ENCODE measurements around the gene ZDHHC15. TPM values are rescaled to one million over a fixed set of nuclear protein-coding genes. Genes with fewer than 3 reads are reported as not detected.
"Not testable (repeated sequence)": the region's sequence is repeated elsewhere in the genome, so short reads cannot be mapped to it uniquely, and the experiment has no call there.

ZDHHC15 gene, protein sequence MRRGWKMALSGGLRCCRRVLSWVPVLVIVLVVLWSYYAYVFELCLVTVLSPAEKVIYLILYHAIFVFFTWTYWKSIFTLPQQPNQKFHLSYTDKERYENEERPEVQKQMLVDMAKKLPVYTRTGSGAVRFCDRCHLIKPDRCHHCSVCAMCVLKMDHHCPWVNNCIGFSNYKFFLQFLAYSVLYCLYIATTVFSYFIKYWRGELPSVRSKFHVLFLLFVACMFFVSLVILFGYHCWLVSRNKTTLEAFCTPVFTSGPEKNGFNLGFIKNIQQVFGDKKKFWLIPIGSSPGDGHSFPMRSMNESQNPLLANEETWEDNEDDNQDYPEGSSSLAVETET
- total RNA-seq: 1.8 TPM

- DNase-seq (ENCODE audit: low spot score): peak; percentile 61
These were observed at the start of gene ZDHHC15 for GRCh38 chrX:75522565-75523431. Gene ZDHHC15 (minus strand): TSS chrX:75523037. CDS start chrX:75523024, 13 bp downstream.

- DNase-seq (ENCODE audit: low spot score): not testable (repeated sequence)
These were observed 37.7 kb upstream of the ZDHHC15 start for GRCh38 chrX:75560544-75560943.

DNA sequence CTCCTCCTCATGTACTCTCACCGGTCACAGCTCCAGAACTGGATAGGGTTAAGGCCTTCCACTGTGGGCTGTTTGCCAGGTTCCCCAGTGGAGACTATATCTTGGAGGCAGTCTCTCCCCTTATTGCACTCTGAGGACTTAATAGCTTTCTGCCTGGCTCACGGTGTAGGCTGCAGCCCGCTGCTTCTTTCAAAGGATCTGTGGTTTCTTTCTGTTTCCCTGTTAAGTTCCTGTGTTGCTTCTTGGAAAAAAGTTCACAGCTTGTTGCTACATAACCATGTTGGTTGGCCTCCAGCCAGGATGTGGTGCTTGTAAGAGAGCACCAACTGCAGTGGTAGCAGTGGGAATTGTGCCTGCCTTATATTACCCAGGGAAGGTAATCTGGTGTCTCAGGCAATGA lies 24.9 kb upstream of the ZDHHC15 start:
- peak; percentile 58 for DNase-seq (ENCODE audit: low spot score)

- no peak for DNase-seq (ENCODE audit: low spot score)
These were observed 24.1 kb upstream of the ZDHHC15 start for GRCh38 chrX:75546724-75547511.

- DNase-seq (ENCODE audit: low spot score): no peak
These were observed 21.9 kb upstream of the ZDHHC15 start for GRCh38 chrX:75544786-75545185.

GRCh38 chrX:75483933-75484332 lies 38.9 kb downstream of the ZDHHC15 start:
- DNase-seq (ENCODE audit: low spot score): no peak

DNA sequence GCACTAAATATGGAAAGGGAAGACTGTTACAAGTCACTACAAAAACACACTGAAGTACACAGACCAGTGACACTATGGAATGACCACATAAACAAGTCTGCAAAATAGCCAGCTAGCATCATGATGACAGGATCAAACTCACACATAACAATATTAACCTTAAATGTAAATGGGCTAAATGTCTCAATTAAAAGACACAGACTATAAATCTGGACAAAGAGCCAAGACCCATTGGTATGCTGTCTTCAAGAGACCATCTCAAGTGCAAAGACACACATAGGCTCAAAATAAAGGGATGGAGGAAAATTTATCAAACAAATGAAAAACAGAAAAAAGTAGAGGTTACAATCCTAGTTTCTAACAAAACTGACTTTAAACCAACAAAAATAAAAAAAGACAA lies 61.1 kb downstream of the ZDHHC15 start:
- DNase-seq (ENCODE audit: low spot score): not testable (repeated sequence)

DNA sequence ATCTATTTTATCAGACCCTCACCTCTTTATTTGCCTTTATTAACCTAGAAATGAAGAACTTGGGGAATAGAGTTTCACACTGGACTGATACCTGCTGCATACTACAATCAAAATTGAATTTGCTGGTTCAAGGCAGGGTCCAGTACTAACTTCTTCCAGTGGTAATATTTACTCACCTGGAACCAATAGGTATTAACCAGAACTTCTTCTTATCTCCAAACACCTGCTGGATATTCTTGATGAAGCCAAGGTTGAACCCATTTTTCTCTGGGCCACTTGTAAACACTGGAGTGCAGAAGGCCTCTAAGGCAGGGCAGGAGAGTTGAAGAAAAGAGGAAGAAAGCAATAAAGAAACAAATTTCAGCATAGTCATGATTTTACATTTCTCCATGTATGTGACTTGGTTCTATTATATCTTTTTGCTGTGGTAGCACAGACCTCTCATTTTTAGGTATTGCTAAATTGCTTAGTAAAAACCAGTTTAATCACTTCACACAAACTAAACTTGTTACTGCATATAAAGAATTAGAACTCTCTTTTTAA lies 101.1 kb downstream of the ZDHHC15 start:
- no peak for DNase-seq (ENCODE audit: low spot score)

DNA sequence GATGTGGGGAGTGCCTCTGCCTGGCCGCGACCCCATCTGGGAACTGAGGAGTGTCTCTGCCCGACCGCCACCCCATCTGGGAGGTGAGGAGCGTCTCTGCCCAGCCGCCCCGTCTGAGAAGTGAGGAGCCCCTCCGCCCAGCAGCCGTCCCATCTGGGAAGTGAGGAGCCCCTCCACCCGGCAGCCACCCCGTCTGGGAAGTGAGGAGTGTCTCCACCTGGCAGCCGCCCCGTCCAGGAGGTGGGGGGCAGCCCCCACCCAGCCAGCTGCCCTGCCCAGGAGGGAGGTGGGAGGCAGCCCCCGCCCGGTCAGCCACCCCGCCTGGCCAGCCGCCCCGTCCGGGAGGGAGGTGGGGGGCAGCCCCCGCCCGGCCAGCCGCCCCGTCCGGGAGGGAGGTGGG lies 115.7 kb downstream of the ZDHHC15 start:
- not testable (repeated sequence) for DNase-seq (ENCODE audit: low spot score)

DNA sequence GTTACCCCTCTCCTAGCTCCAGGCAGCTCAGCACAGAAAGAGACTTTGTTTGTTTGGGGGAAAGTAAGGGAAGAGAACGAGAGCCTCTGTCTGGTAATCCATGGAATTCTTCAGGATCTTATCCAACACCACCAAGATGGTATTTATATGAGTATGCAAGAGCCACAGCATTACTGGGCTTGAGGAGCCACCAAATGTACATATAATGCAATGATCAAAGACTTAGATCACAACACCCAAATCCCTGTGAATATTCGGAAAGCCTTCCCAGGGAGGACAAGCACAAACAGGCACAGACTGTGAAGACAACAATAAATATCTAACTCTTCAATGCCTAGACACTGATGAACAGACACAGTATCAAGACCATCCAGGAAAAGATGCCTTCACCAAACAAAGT lies 132.4 kb downstream of the ZDHHC15 start:
- DNase-seq (ENCODE audit: low spot score): no peak

- DNase-seq (ENCODE audit: low spot score): no peak
These were observed 153.1 kb downstream of the ZDHHC15 start for GRCh38 chrX:75369721-75370120.

GRCh38 chrX:75366861-75367260 lies 156.0 kb downstream of the ZDHHC15 start:
- DNase-seq (ENCODE audit: low spot score): no peak

GRCh38 chrX:75365243-75365975 lies 157.4 kb downstream of the ZDHHC15 start:
- no peak for DNase-seq (ENCODE audit: low spot score)

DNA sequence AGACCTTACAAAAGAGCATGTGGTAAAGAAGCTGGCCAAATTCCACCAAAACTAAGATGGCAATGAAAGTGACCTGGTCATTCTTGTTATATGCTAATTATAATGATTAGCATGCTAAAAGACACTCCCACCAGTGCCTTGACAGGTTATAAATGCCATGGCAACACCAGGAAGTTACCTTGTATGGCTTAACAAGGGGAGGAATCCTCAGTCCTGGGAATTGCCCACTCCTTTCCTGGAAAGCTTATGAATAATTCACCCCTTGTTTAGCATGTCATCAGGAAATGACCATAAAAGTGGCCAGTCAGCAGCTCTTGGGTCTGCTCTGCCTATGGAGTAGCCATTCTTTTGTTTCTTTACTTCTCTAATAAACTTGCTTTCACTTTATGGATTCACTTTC lies 161.0 kb downstream of the ZDHHC15 start:
- no peak for DNase-seq (ENCODE audit: low spot score)

- not testable (repeated sequence) for DNase-seq (ENCODE audit: low spot score)
These were observed 174.2 kb downstream of the ZDHHC15 start for GRCh38 chrX:75348601-75349000.

GRCh38 chrX:75337525-75337924 lies 185.3 kb downstream of the ZDHHC15 start:
- no peak for DNase-seq (ENCODE audit: low spot score)

- DNase-seq (ENCODE audit: low spot score): no peak
These were observed 187.7 kb downstream of the ZDHHC15 start for GRCh38 chrX:75335127-75335458.

- not testable (repeated sequence) for DNase-seq (ENCODE audit: low spot score)
These were observed 188.3 kb downstream of the ZDHHC15 start for GRCh38 chrX:75334407-75335126.

- no peak for DNase-seq (ENCODE audit: low spot score)
These were observed 195.2 kb downstream of the ZDHHC15 start for GRCh38 chrX:75327607-75328006.

Measured in ureter (tissue), 1 donor.